Lower leg skin (tissue), 4 donors: ENCODE data around the gene HPSE. TPM values are rescaled to one million over a fixed set of nuclear protein-coding genes. Genes with fewer than 3 reads are reported as not detected.
"Not testable (repeated sequence)": the region's sequence is repeated elsewhere in the genome, so short reads cannot be mapped to it uniquely, and the experiment has no call there.

ENCODE experiments used
- DNase-seq, 2 donors: peaks; one replicate each; pipeline ENCODE4 v3.0.0-alpha.2; 2019; ENCODE audit warnings: low spot score in 2 of 2
- H3K4me3 ChIP-seq: fragments of 200-600 bp; sonication (generic); 2 replicates; pipeline ENCODE4 v1.5.1; 2017; ENCODE audit warnings: mild to moderate bottlenecking, low read depth; ENCODE audit not compliant: poor library complexity, severe bottlenecking
- POLR2A ChIP-seq, 2 donors: fragments of 450-650 bp; IDR thresholded peaks; one replicate each; pipeline ENCODE4 v1.6.1; 2016 to 2017; ENCODE audit warnings: antibody characterized with exemption in 2 of 2, mild to moderate bottlenecking in 1 of 2, moderate library complexity in 1 of 2
- WGBS, 2 donors: methylation state at CpG; one replicate each; pipeline ENCODE4 v1.1.5; 2018; 5-methylcytosine and 5-hydroxymethylcytosine counted together
- intact Hi-C: fragments of 100-400 bp; cut with DNase I; formaldehyde crosslinking; loops from one replicate; pipeline ENCODE4 v1.15.0; 2023; ENCODE audit warnings: low total_unique reads
- total RNA-seq, 4 donors: library from RNA; depleted of rRNA; stranded (reverse); fragments of >200 nt; gene quantifications; one replicate each; pipeline ENCODE4 v1.1.0, GENCODE V29; 2016
- TF ChIP-seq, protein P1 (sequence below), 3 donors: fragments of 450-650 bp; IDR thresholded peaks; one replicate each; pipeline ENCODE4 v1.5.1; 2016; ENCODE audit warnings: antibody characterized with exemption in 3 of 3, mild to moderate bottlenecking in 3 of 3, moderate library complexity in 2 of 3

The HPSE gene
- total RNA-seq, 4 donors from 2014 or later = 7.6 to 12.5 (median 9.1) TPM

DNA sequence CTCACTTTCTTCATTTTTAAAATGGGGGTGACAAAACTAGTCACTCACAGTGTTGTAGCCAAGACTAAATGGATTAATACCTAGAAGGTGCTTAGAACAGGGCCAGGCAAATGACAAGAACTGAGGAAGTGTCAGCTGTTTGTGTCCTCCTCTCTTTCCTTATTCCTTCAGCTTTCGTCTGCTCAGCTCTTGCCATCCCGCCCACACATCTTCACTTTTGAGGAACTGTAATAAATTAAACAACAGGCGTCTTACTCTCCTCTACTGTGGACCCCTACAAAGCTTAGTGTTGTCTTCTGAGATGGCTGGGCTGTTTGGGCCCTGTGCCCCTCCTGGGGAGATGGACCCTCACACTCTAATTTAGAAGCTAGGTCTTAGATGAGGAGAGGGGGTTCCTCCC lies 2.7 kb downstream of the HPSE start:
- DNase-seq = no peak
- intact Hi-C loops = no loop called here
- H3K4me3 ChIP-seq = no peak overlapping the region
- 62% methylated on average over 3 of the region's 3 CpGs for WGBS, 2 donors
- TF ChIP-seq, protein P1, sequence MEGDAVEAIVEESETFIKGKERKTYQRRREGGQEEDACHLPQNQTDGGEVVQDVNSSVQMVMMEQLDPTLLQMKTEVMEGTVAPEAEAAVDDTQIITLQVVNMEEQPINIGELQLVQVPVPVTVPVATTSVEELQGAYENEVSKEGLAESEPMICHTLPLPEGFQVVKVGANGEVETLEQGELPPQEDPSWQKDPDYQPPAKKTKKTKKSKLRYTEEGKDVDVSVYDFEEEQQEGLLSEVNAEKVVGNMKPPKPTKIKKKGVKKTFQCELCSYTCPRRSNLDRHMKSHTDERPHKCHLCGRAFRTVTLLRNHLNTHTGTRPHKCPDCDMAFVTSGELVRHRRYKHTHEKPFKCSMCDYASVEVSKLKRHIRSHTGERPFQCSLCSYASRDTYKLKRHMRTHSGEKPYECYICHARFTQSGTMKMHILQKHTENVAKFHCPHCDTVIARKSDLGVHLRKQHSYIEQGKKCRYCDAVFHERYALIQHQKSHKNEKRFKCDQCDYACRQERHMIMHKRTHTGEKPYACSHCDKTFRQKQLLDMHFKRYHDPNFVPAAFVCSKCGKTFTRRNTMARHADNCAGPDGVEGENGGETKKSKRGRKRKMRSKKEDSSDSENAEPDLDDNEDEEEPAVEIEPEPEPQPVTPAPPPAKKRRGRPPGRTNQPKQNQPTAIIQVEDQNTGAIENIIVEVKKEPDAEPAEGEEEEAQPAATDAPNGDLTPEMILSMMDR (IDR thresholded peaks at IDR 0.05) = no peak
- TF ChIP-seq POLR2A (IDR thresholded peaks at IDR 0.05) = no peak

DNA sequence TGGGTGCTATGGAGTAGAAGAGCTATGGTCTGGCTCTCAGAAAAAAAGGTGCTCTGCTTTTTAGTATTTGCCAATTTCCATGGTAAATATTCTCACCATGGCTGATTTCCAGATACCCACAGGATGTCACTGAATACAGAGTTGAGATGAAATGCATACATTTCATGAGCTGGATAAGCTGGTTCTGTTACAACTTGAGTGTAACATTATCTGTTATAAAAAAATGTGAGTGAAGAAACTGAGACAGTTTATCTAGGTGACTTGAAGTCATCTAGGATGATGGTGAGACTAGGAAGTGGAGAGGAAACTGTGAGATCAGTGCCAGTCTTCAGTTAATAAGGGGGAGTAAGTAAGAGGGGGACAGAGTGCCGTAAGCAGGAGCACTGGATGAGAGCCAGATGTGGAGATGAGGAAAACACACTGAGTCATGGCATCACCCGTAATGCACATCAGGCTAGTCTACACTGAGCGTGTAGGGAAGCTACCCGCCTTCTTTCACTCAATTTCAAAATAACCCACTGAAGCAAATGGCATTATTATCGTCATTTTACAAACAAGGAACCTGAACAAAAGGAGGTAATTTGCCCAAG lies 5.0 kb downstream of the HPSE start:
- H3K4me3 ChIP-seq = no peak overlapping the region
- TF ChIP-seq, protein P1 (IDR thresholded peaks at IDR 0.05) = no peak
- TF ChIP-seq POLR2A (IDR thresholded peaks at IDR 0.05) = no peak
- no peak for DNase-seq
- 44 to 46% methylated on average over 5 of the region's 5 CpGs for WGBS, 2 donors
- intact Hi-C loops = no loop called here

DNA sequence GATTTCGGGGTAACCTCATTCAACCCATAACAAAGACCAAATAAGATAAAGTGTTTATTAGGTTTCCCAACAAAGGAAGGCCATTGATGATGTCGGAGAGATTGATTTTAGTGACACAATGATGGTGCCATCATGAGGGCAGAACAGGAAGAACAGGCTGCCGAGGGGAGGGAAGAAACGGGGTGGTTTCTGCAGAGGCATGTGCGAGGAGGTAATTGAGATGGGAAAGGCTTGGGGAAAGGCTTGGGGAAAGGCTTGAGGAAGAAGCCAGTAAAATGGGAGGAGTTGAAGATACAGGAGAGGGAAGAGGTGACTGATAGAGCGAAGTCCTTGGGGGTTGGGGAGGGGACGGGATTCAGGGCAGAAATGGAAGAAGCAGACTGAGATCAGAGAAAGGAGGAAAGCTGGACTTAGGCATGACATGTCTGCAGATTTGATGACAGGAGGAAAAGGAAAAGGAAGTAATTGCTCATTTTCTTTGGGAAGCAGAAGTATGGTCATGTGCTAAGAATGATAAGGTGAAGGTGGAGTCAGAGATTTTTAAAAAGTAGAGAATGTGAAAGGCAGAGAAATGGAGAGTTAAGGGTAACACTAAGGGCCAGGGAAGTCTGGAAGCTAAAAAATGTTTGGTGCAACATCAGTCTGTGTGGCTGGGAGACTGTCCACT lies 6.0 kb downstream of the HPSE start:
- DNase-seq = no peak
- H3K4me3 ChIP-seq = no peak overlapping the region
- TF ChIP-seq POLR2A (IDR thresholded peaks at IDR 0.05) = no peak
- TF ChIP-seq, protein P1 (IDR thresholded peaks at IDR 0.05) = no peak
- WGBS, 2 donors = 45 to 57% methylated on average over 7 of the region's 7 CpGs
- intact Hi-C loops = no loop called here

DNA sequence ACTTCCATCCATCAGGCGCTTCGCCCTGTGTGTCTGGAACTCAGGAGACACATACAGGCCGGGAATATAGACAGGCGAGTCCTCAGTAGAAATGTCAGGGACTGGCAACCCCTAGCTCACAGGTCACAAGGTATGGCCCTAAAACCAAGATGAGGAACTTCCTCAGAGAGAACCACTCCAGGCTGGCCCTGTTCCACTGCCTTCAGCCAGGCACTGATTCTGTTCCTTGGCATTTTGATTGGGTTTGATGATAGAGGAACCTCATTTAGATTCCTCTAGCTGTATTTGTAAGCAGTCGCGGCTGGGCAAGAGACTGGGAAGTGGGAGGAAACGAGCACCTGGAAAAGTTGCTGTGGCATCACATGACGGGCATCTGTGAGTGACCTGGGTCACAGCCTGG lies 8.1 kb downstream of the HPSE start:
- WGBS, 2 donors = 82 to 87% methylated on average over 8 of the region's 8 CpGs
- intact Hi-C loops = no loop called here
- H3K4me3 ChIP-seq = no peak overlapping the region
- no peak for DNase-seq
- TF ChIP-seq POLR2A (IDR thresholded peaks at IDR 0.05) = no peak
- TF ChIP-seq, protein P1 (IDR thresholded peaks at IDR 0.05) = no peak

DNA sequence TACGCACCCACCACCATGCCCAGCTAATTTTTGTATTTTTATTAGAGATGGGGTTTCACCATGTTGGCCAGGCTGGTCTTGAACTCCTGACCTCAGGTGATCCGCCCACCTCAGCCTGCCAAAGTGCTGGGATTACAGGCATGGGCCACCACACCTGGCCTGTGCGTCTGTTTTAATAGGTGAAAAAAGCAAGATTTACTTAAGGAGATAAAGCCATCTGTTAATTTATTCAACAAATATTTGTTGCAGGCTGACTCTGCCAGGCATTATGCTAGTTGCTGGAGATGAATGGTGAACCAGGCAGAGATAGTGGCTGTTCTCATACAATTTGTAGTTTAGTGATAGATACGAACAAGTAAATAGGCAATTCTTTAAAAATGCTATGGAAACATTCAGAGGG lies 9.3 kb downstream of the HPSE start:
- DNase-seq, H3K4me3 ChIP-seq, intact Hi-C loops: not testable (repeated sequence)
- WGBS, 2 donors = 85 to 89% methylated on average over 4 of the region's 4 CpGs

DNA sequence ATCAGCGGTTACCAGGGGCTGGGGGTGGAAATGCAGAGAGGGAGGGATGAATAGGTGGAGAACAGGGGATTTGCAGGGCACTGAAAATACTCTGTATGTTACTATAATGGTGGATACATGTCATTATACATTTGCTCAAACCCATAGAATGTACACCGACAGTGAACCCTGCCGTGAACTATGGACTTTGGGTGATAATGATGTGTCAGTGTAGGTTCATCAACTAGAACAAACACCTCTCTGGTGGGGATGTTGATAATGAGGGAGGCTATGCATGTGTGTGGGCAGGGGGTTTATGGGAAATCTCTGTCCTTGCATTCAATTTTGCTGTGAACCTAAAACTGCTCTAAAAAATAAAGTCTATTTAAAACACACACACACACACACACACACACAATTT lies 11.5 kb downstream of the HPSE start:
- DNase-seq = no peak
- intact Hi-C loops = no loop called here

More for the DNA sequence above, 11.5 kb downstream of the HPSE start:
- no peak overlapping the region for H3K4me3 ChIP-seq
- TF ChIP-seq POLR2A (IDR thresholded peaks at IDR 0.05) = no peak
- TF ChIP-seq, protein P1 (IDR thresholded peaks at IDR 0.05) = no peak
- 89 to 96% methylated on average over 3 of the region's 3 CpGs for WGBS, 2 donors
